ENCODE data around the gene SPIC.

SPIC gene

DNA sequence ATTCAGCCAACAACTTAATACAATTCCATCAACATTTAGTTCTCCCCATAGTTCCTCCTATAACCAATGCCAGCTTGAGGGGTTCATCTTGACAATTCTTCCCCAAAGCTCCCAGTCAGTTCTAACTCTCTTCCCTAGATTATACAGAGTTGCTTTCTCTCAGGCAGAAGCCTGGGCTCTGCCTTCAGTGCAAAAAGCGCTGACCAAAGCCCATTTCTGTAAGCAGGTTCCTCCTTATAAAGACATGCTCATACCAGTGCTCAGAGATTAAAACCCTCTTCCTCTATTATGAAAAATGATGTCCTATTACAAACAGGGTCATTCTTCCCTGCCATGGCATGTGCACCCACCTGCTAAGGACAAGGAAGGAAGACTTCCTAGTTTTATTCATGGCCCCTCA is 16.2 kb downstream of the SPIC start:
- Histone ChIP-seq H2BK5ac (ENCODE audit: low read depth, low read length, poor library complexity, severe bottlenecking) (no peak overlapping the region), H3K23ac (ENCODE audit: low read length in 2 of 2) (no peak overlapping the region), H2BK12ac (ENCODE audit: low read length in 2 of 2) (no peak overlapping the region)

DNA sequence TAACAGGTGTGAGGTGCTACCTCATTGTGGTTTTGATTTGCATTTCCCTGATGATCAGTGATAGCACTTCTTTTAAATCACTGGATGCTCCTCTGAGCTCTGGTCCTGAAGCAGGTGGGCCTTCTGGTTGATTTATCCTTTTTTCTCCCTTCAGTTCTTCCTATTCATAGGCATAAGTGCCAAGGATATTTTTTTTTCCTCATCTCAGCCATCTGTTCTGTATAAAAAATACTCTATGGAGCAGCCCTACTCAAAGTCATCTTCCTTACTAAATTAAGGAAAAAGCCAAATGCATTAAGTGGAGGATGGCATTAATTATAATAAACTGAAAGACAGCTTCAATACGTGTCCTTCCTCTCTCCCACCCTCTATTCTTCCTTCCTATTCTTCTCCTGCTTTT is 18.4 kb downstream of the SPIC start:
- H2BK12ac ChIP-seq (ENCODE audit: low read length in 2 of 2) = no peak overlapping the region
- H3K27me3 ChIP-seq (ENCODE audit: control insufficient read depth in 1 of 2, insufficient read depth in 1 of 2, low read length in 2 of 2) = peaks cover 0 to 13% of the 10 kb centered on the region in 2 experiments
- H3K79me1 ChIP-seq (replicated peaks; ENCODE audit: low read length, poor library complexity, severe bottlenecking) = no peaks in the 10 kb centered on the region
- H3K9ac ChIP-seq (ENCODE audit: low read length) = no peak overlapping the region
- H2AK5ac ChIP-seq (ENCODE audit: low read length, severe bottlenecking) = no peak overlapping the region
- H2BK120ac ChIP-seq (ENCODE audit: low read depth, low read length) = no peak overlapping the region
- WGBS = no CpG with 5 or more reads among the region's 1 CpG
- no peak overlapping the region for H2BK5ac ChIP-seq (ENCODE audit: low read depth, low read length, poor library complexity, severe bottlenecking)
- no peaks in the 10 kb centered on the region for H3K4me1 ChIP-seq (ENCODE audit: control insufficient read depth, insufficient read depth, low read depth, low read length)
- no peak for DNase-seq
- H2BK15ac ChIP-seq (ENCODE audit: low read depth, poor library complexity, severe bottlenecking) = no peak overlapping the region
- no peak overlapping the region for H3K27ac ChIP-seq (ENCODE audit: low read length, poor library complexity, severe bottlenecking)
- no peak overlapping the region for H3K4me2 ChIP-seq (ENCODE audit: low read length, poor library complexity, severe bottlenecking)
- H4K8ac ChIP-seq (ENCODE audit: low read length) = no peak overlapping the region
- no peak overlapping the region for H3K18ac ChIP-seq (ENCODE audit: low read depth in 1 of 2, low read length in 2 of 2)
- no peaks in the 10 kb centered on the region for H3K36me3 ChIP-seq (ENCODE audit: control insufficient read depth in 1 of 2, insufficient read depth in 2 of 2, low read depth in 1 of 2, low read length in 2 of 2)
- H4K91ac ChIP-seq (ENCODE audit: low read length) = no peak overlapping the region
- H3K9me3 ChIP-seq (ENCODE audit: control insufficient read depth, low read length) = no peaks in the 10 kb centered on the region
- H3K23ac ChIP-seq (ENCODE audit: low read length in 2 of 2) = no peak overlapping the region
- no peak overlapping the region for H3K4me3 ChIP-seq (ENCODE audit: insufficient read depth in 1 of 2, low read depth in 1 of 2, low read length in 2 of 2)
- no peak overlapping the region for H2AFZ ChIP-seq (ENCODE audit: low read depth, low read length)
- no peak overlapping the region for H3K4ac ChIP-seq (ENCODE audit: low read depth in 1 of 2, low read length in 2 of 2)
- H3K14ac ChIP-seq (ENCODE audit: low read length in 2 of 2) = no peak overlapping the region

More for the DNA sequence above, 16.2 kb downstream of the SPIC start:
- no peak for DNase-seq
- H3K79me1 ChIP-seq (replicated peaks; ENCODE audit: low read length, poor library complexity, severe bottlenecking) = no peaks in the 10 kb centered on the region
- H4K8ac ChIP-seq (ENCODE audit: low read length) = no peak overlapping the region
- WGBS = 96% methylated on average over 1 of the region's 1 CpG
- no peak overlapping the region for H2BK15ac ChIP-seq (ENCODE audit: low read depth, poor library complexity, severe bottlenecking)
- H3K36me3 ChIP-seq (ENCODE audit: control insufficient read depth in 1 of 2, insufficient read depth in 2 of 2, low read depth in 1 of 2, low read length in 2 of 2) = no peaks in the 10 kb centered on the region
- no peak overlapping the region for H3K4ac ChIP-seq (ENCODE audit: low read depth in 1 of 2, low read length in 2 of 2)
- no peaks in the 10 kb centered on the region for H3K4me1 ChIP-seq (ENCODE audit: control insufficient read depth, insufficient read depth, low read depth, low read length)
- no peaks in the 10 kb centered on the region for H3K9me3 ChIP-seq (ENCODE audit: control insufficient read depth, low read length)
- H2AFZ ChIP-seq (ENCODE audit: low read depth, low read length) = no peak overlapping the region
- H2AK5ac ChIP-seq (ENCODE audit: low read length, severe bottlenecking) = no peak overlapping the region
- no peak overlapping the region for H3K27ac ChIP-seq (ENCODE audit: low read length, poor library complexity, severe bottlenecking)
- H3K4me2 ChIP-seq (ENCODE audit: low read length, poor library complexity, severe bottlenecking) = no peak overlapping the region
- H3K9ac ChIP-seq (ENCODE audit: low read length) = no peak overlapping the region
- peaks cover 0 to 13% of the 10 kb centered on the region in 2 experiments for H3K27me3 ChIP-seq (ENCODE audit: control insufficient read depth in 1 of 2, insufficient read depth in 1 of 2, low read length in 2 of 2)
- H3K18ac ChIP-seq (ENCODE audit: low read depth in 1 of 2, low read length in 2 of 2) = no peak overlapping the region
- H2BK120ac ChIP-seq (ENCODE audit: low read depth, low read length) = no peak overlapping the region
- H4K91ac ChIP-seq (ENCODE audit: low read length) = no peak overlapping the region
- H3K4me3 ChIP-seq (ENCODE audit: insufficient read depth in 1 of 2, low read depth in 1 of 2, low read length in 2 of 2) = no peak overlapping the region
- H3K14ac ChIP-seq (ENCODE audit: low read length in 2 of 2) = no peak overlapping the region

DNA sequence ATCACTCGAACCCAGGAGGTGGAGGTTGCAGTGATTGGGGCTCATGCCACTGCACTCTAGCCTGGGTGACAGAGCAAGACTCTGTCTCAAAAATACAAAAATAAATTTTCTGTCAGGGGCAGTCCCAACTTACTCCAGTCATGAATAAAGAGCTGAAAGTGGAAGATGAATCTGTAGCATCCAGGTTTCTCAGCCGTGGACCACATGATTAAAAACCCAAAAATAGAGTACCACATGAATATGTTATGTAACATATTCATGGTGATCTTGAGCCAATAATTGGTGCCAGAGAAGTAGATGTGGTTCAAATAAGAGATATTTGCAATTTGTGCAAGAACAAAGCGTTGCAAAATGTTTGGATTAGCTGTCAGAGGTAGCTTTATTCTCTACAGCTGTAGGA is 23.1 kb downstream of the SPIC start:
- no peak overlapping the region for H3K4me2 ChIP-seq (ENCODE audit: low read length, poor library complexity, severe bottlenecking)
- no peaks in the 10 kb centered on the region for H3K79me1 ChIP-seq (replicated peaks; ENCODE audit: low read length, poor library complexity, severe bottlenecking)
- no peaks in the 10 kb centered on the region for H3K9me3 ChIP-seq (ENCODE audit: control insufficient read depth, low read length)
- H4K8ac ChIP-seq (ENCODE audit: low read length) = no peak overlapping the region
- no peaks in the 10 kb centered on the region for H3K36me3 ChIP-seq (ENCODE audit: control insufficient read depth in 1 of 2, insufficient read depth in 2 of 2, low read depth in 1 of 2, low read length in 2 of 2)
- no peak overlapping the region for H2AFZ ChIP-seq (ENCODE audit: low read depth, low read length)
- H3K4ac ChIP-seq (ENCODE audit: low read depth in 1 of 2, low read length in 2 of 2) = no peak overlapping the region
- no peak overlapping the region for H2BK5ac ChIP-seq (ENCODE audit: low read depth, low read length, poor library complexity, severe bottlenecking)
- H3K4me3 ChIP-seq (ENCODE audit: insufficient read depth in 1 of 2, low read depth in 1 of 2, low read length in 2 of 2) = no peak overlapping the region
- H3K18ac ChIP-seq (ENCODE audit: low read depth in 1 of 2, low read length in 2 of 2) = no peak overlapping the region
- H2BK12ac ChIP-seq (ENCODE audit: low read length in 2 of 2) = no peak overlapping the region
- no peak for DNase-seq
- H2BK15ac ChIP-seq (ENCODE audit: low read depth, poor library complexity, severe bottlenecking) = no peak overlapping the region
- H2BK120ac ChIP-seq (ENCODE audit: low read depth, low read length) = no peak overlapping the region
- no peak overlapping the region for H3K14ac ChIP-seq (ENCODE audit: low read length in 2 of 2)
- H3K4me1 ChIP-seq (ENCODE audit: control insufficient read depth, insufficient read depth, low read depth, low read length) = no peaks in the 10 kb centered on the region
- peaks cover 0 to 10% of the 10 kb centered on the region in 2 experiments for H3K27me3 ChIP-seq (ENCODE audit: control insufficient read depth in 1 of 2, insufficient read depth in 1 of 2, low read length in 2 of 2)
- H3K9ac ChIP-seq (ENCODE audit: low read length) = no peak overlapping the region
- no peak overlapping the region for H3K23ac ChIP-seq (ENCODE audit: low read length in 2 of 2)
- H2AK5ac ChIP-seq (ENCODE audit: low read length, severe bottlenecking) = no peak overlapping the region
- WGBS = 88% methylated on average over 2 of the region's 3 CpGs
- H4K91ac ChIP-seq (ENCODE audit: low read length) = no peak overlapping the region
- no peak overlapping the region for H3K27ac ChIP-seq (ENCODE audit: low read length, poor library complexity, severe bottlenecking)

DNA sequence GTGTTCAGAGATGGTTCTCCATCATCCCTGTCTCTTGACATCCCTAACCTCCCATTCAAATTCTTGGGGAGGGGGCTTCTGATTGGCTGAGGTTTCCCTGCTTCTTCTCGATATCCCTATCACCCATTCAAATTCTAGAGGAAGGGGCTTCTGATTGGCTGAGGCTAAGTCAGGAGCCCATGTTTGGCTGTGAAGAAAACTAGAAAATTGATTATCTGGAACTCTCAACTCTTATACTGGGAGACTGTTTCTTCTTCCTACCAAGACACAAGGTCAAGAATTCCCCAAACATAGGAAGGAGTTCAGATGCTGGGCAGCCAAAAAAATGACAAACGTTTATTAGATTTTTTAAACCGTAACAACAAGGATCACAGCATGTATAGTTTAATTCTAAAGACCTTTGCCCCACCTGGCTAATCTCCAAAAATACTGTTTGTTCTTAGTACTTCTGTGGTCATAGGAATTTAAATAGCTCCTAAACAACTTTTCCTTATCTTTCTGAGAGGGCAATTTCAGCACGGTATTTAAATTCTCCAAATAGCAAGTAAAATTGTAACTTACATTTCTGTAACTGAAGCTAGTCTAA is 26.4 kb downstream of the SPIC start:
- Histone ChIP-seq H4K8ac (ENCODE audit: low read length) (no peak overlapping the region), H3K79me1 (replicated peaks; ENCODE audit: low read length, poor library complexity, severe bottlenecking) (no peaks in the 10 kb centered on the region)
- WGBS = no CpG with 5 or more reads among the region's 4 CpGs

More for the DNA sequence above, 26.4 kb downstream of the SPIC start:
- no peak overlapping the region for H3K27ac ChIP-seq (ENCODE audit: low read length, poor library complexity, severe bottlenecking)
- H2BK12ac ChIP-seq (ENCODE audit: low read length in 2 of 2) = no peak overlapping the region
- no peak for DNase-seq
- H3K23ac ChIP-seq (ENCODE audit: low read length in 2 of 2) = no peak overlapping the region
- H3K14ac ChIP-seq (ENCODE audit: low read length in 2 of 2) = no peak overlapping the region
- no peak overlapping the region for H4K91ac ChIP-seq (ENCODE audit: low read length)
- no peak overlapping the region for H2BK120ac ChIP-seq (ENCODE audit: low read depth, low read length)
- H3K27me3 ChIP-seq (ENCODE audit: control insufficient read depth in 1 of 2, insufficient read depth in 1 of 2, low read length in 2 of 2) = peaks cover 0 to 10% of the 10 kb centered on the region in 2 experiments
- no peak overlapping the region for H3K4me3 ChIP-seq (ENCODE audit: insufficient read depth in 1 of 2, low read depth in 1 of 2, low read length in 2 of 2)
- H2AFZ ChIP-seq (ENCODE audit: low read depth, low read length) = no peak overlapping the region
- no peak overlapping the region for H3K4ac ChIP-seq (ENCODE audit: low read depth in 1 of 2, low read length in 2 of 2)
- no peak overlapping the region for H2AK5ac ChIP-seq (ENCODE audit: low read length, severe bottlenecking)
- no peak overlapping the region for H2BK15ac ChIP-seq (ENCODE audit: low read depth, poor library complexity, severe bottlenecking)
- no peak overlapping the region for H3K4me2 ChIP-seq (ENCODE audit: low read length, poor library complexity, severe bottlenecking)
- no peak overlapping the region for H2BK5ac ChIP-seq (ENCODE audit: low read depth, low read length, poor library complexity, severe bottlenecking)
- H3K9ac ChIP-seq (ENCODE audit: low read length) = no peak overlapping the region
- H3K4me1 ChIP-seq (ENCODE audit: control insufficient read depth, insufficient read depth, low read depth, low read length) = no peaks in the 10 kb centered on the region
- H3K9me3 ChIP-seq (ENCODE audit: control insufficient read depth, low read length) = no peaks in the 10 kb centered on the region
- H3K18ac ChIP-seq (ENCODE audit: low read depth in 1 of 2, low read length in 2 of 2) = no peak overlapping the region
- no peaks in the 10 kb centered on the region for H3K36me3 ChIP-seq (ENCODE audit: control insufficient read depth in 1 of 2, insufficient read depth in 2 of 2, low read depth in 1 of 2, low read length in 2 of 2)

All from mesenchymal stem cell (in vitro differentiated cells and primary cell).